HG03060 (cell line): ENCODE data around the gene ZNF670.
"Not testable (repeated sequence)": the region's sequence is repeated elsewhere in the genome, so short reads cannot be mapped to it uniquely, and the experiment has no call there.

Source experiments
- ATAC-seq: cut with Tn5 transposase; IDR thresholded peaks from one replicate; pipeline ENCODE4 v1.9.1; 2021; ENCODE audit warnings: low read depth, moderate number of reproducible peaks; ENCODE audit not compliant: unreplicated experiment

ZNF670 gene

GRCh38 chr1:247047702-247048101, 30.9 kb downstream of the ZNF670 start:
- ATAC-seq = no peak

- ATAC-seq = no peak
Observed at GRCh38 chr1:247047260-247047659, 31.4 kb downstream of the ZNF670 start.

GRCh38 chr1:247043406-247043805, 35.2 kb downstream of the ZNF670 start:
- ATAC-seq = no peak

DNA sequence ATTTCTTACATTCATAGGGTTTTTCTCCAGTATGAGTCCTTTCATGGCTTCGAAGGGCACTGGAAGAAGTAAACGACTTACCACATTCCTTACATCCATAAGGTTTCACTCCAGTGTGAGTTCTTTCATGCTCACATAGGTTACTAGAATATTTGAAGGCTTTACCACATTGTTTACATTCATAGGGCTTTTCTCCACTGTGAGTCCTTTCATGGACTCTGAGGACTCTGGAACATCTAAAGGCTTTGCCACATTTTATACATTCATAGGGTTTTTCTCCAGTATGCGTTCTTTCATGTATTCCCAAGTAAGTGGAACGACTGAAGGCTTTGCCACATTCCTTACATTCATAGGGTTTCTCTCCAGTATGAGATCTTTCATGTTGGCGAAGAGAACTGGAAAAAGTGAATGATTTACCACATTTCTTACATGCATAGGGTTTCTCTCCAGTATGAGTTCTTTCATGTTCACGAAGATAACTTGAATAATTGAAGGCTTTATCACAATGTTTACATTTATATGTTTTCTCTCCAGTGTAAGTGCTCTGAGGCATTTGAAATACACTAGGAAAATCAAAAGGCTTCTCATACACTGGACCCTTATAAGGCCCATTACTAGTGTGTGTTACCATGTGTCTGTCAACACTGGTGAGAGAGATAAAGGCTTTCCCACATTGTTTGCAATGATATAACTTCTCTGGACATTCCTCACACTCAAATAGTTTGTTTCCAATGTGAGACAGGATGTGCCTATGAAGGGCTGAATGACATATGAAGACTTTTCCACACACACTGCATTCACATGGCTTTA, 40.9 kb downstream of the ZNF670 start:
- ATAC-seq = no peak

DNA sequence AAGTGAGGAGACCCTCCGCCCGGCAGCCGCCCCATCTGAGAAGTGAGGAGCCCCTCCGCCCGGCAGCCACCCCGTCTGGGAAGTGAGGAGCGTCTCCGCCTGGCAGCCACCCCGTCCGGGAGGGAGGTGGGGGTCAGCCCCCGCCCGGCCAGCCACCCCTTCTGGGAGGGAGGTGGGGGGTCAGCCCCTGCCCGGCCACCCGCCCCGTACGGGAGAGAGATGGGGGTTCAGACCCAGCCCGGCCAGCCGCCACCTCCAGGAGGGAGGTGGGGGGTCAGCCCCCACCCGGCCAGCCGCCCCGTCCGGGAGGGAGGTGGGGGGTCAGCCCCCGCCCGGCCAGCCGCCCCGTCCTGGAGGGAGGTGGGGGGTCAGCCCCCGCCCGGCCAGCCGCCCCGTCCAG, 46.3 kb downstream of the ZNF670 start:
- ATAC-seq = not testable (repeated sequence)
